ENCODE data around the gene SCT. TPM values are rescaled to one million over a fixed set of nuclear protein-coding genes. Genes with fewer than 3 reads are reported as not detected.
A peak's percentile ranks its signal among the peaks of the same experiment; 100 is the strongest.

SCT gene
- total and polyA plus RNA-seq, 2 donors from 2014 or later, result not detected

GRCh38 chr11:579830-580601, 47.0 kb downstream of the SCT start:
- no peak overlapping the region for H3K4me3 ChIP-seq (ENCODE audit: low read length in 3 of 3)

GRCh38 chr11:578276-579035, 48.5 kb downstream of the SCT start:
- H3K9ac ChIP-seq (ENCODE audit: low read length in 3 of 3), result peak overlapping the region in 1 of 3 donors; percentile 85
- peak overlapping the region in 1 of 3 donors; percentile 87 for H3K4me3 ChIP-seq (ENCODE audit: low read length in 3 of 3)
- DNase-seq (peak in 1 of 5 donors; percentile 34), FAIRE-seq (no peak)
- TF ChIP-seq CTCF (IDR thresholded peaks at IDR 0.05; ENCODE audit: borderline replicate concordance, extremely low read depth, insufficient read depth), result no peak
- peaks cover 0 to 5% (median 3%) of the 10 kb centered on the region in 3 donors for H3K36me3 ChIP-seq (ENCODE audit: control insufficient read depth in 2 of 3, insufficient read depth in 3 of 3, low read length in 3 of 3)
- H3K9me3 ChIP-seq (ENCODE audit: control insufficient read depth in 2 of 3, insufficient read depth in 1 of 3, low read length in 3 of 3), result no peaks in the 10 kb centered on the region
- intact Hi-C loops (cut with DNase I), result no loop called here
- no peaks in the 10 kb centered on the region for H3K27me3 ChIP-seq (ENCODE audit: control insufficient read depth, insufficient read depth, low read length)
- H3K27ac ChIP-seq (ENCODE audit: low read depth in 2 of 2, low read length in 2 of 2), result peak overlapping the region in 1 of 2 donors; percentile 22
- H3K4me1 ChIP-seq (ENCODE audit: control insufficient read depth in 2 of 3, insufficient read depth in 2 of 3, low read depth in 1 of 3, low read length in 3 of 3), result peaks cover 0 to 40% (median 12%) of the 10 kb centered on the region in 3 donors

More at GRCh38 chr11:579830-580601, 47.0 kb downstream of the SCT start:
- Histone ChIP-seq H3K4me1 (ENCODE audit: control insufficient read depth in 2 of 3, insufficient read depth in 2 of 3, low read depth in 1 of 3, low read length in 3 of 3) (peaks cover 0 to 34% (median 11%) of the 10 kb centered on the region in 3 donors), H3K36me3 (ENCODE audit: control insufficient read depth in 2 of 3, insufficient read depth in 3 of 3, low read length in 3 of 3) (peaks cover 0 to 13% (median 10%) of the 10 kb centered on the region in 3 donors), H3K9ac (ENCODE audit: low read length in 3 of 3) (no peak overlapping the region), H3K27ac (ENCODE audit: low read depth in 2 of 2, low read length in 2 of 2) (no peak overlapping the region), H3K27me3 (ENCODE audit: control insufficient read depth, insufficient read depth, low read length) (no peaks in the 10 kb centered on the region), H3K9me3 (ENCODE audit: control insufficient read depth in 2 of 3, insufficient read depth in 1 of 3, low read length in 3 of 3) (no peaks in the 10 kb centered on the region)
- DNase-seq (no peak), FAIRE-seq (no peak)
- intact Hi-C loops (cut with DNase I), result no loop called here
- no peak for TF ChIP-seq CTCF (IDR thresholded peaks at IDR 0.05; ENCODE audit: borderline replicate concordance, extremely low read depth, insufficient read depth)

GRCh38 chr11:577611-577894, 49.4 kb downstream of the SCT start:
- intact Hi-C loops (cut with DNase I), result no loop called here
- Histone ChIP-seq H3K27me3 (ENCODE audit: control insufficient read depth, insufficient read depth, low read length) (no peaks in the 10 kb centered on the region), H3K9ac (ENCODE audit: low read length in 3 of 3) (peak overlapping the region; percentile 48 to 96 (median 85)), H3K36me3 (ENCODE audit: control insufficient read depth in 2 of 3, insufficient read depth in 3 of 3, low read length in 3 of 3) (peaks cover 0 to 5% (median 2%) of the 10 kb centered on the region in 3 donors), H3K9me3 (ENCODE audit: control insufficient read depth in 2 of 3, insufficient read depth in 1 of 3, low read length in 3 of 3) (no peaks in the 10 kb centered on the region), H3K4me3 (ENCODE audit: low read length in 3 of 3) (peak overlapping the region; percentile 84 to 87 (median 85)), H3K4me1 (ENCODE audit: control insufficient read depth in 2 of 3, insufficient read depth in 2 of 3, low read depth in 1 of 3, low read length in 3 of 3) (peaks cover 0 to 45% (median 14%) of the 10 kb centered on the region in 3 donors), H3K27ac (ENCODE audit: low read depth in 2 of 2, low read length in 2 of 2) (no peak overlapping the region)
- DNase-seq (no peak), FAIRE-seq (no peak)
- no peak for TF ChIP-seq CTCF (IDR thresholded peaks at IDR 0.05; ENCODE audit: borderline replicate concordance, extremely low read depth, insufficient read depth)

All from kidney (tissue), 14 donors.